Heart left ventricle (tissue), 13 donors: ENCODE results near the gene ST7.

Source experiments
- CTCF ChIP-seq, 12 donors: fragments of 200-600 bp; sonication (generic) in 4 of 12; IDR thresholded peaks; one replicate each; pipeline versions ENCODE4 v1.5.0 to v1.8.0; 2018 to 2022; ENCODE audit warnings: antibody characterized with exemption in 12 of 12, mild to moderate bottlenecking in 5 of 12
- POLR2A ChIP-seq, 2 donors: fragments of 450-650 bp; IDR thresholded peaks; one replicate each; pipeline ENCODE4 v1.6.1; 2017; ENCODE audit warnings: antibody characterized with exemption in 2 of 2, mild to moderate bottlenecking in 2 of 2, moderate library complexity in 2 of 2
- donor health status: ischemic (EF 13 %, LVEDD 7.1; RV severe dilation, severe dysfunction).
- donor health status: DM: no; HTN: yes; CAD: no.
- donor health status: DM: no; HTN: no; CAD: no.
- donor health status: ischemic (EF 25% LVEDD 6.9; RV normal size, moderate dysfunction).
- donor health status: ischemic (EF 25% LVEDD 5.7; RV mildly dilated, moderate dysfunction).
- donor health status: ischemic (EF 35%, LVEDD 5.7; RV mildly dilated, moderate dysfunction).
- donor health status: nonischemic (EF 11% LVEDD 7.7; RV severe dilation, severe dysfunction).
- donor health status: DM: yes; HTN: yes; CAD: no.
- donor health status: PGD.
- donor health status: ischemic (EF 29% LVEDD 5.4; RV normal size, mild dysfunction).
- donor health status: nonischemic (EF 23%, LVEDD 6.1; RV moderate dilation, normal function).

DNA sequence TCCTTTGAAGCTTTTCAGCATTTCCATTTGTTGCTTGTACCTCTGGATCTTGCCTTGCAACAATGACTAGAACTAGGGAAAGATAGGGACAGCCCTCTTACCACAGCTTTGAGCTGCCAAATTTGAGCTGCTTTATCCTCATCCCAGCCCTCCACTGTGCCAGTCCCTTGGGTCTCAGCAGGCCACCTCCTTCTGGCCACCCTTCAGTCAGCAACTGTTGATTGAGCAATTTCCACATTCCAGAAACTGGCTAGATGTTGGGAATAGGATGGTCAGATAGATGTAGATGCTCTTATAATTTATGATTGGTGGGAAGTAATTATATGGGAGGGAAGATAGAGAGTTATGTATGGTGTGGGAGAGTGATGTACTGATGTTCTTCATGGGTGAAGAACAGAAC is 100.1 kb downstream of the ST7 start:
- TF ChIP-seq CTCF (IDR thresholded peaks at IDR 0.05) (no peak), POLR2A (IDR thresholded peaks at IDR 0.05) (no peak)
